Measurements from ENCODE around the gene ETNK1. TPM values are rescaled to one million over a fixed set of nuclear protein-coding genes. Genes with fewer than 3 reads are reported as not detected.

Gene ETNK1
- total RNA-seq, 1 experiment from 2014 or later: 70.1 TPM

- no CpG with 5 or more reads among the region's 2 CpGs for WGBS (ENCODE audit: extremely low coverage, insufficient read length, low lambda C conversion rate)
- Histone ChIP-seq H3K18ac (ENCODE audit: insufficient read length, low read depth, low read length) (no peak overlapping the region), H2AFZ (ENCODE audit: low read length) (no peak overlapping the region), H4K91ac (ENCODE audit: insufficient read length, low read depth, low read length) (no peak overlapping the region), H4K5ac (ENCODE audit: insufficient read length, low read depth, low read length) (no peak overlapping the region), H2BK120ac (ENCODE audit: low read depth, low read length, poor library complexity, severe bottlenecking) (no peak overlapping the region), H3K4me2 (ENCODE audit: insufficient read depth, insufficient read length, low read length) (no peak overlapping the region), H4K20me1 (ENCODE audit: control insufficient read depth, insufficient read depth, insufficient read length) (no peaks in the 10 kb centered on the region), H2BK20ac (ENCODE audit: low read depth, low read length, poor library complexity, severe bottlenecking) (no peak overlapping the region), H3K56ac (ENCODE audit: insufficient read length, low read depth, low read length) (no peak overlapping the region), H3K9me3 (ENCODE audit: control insufficient read depth, low read depth, low read length) (no peaks in the 10 kb centered on the region), H2BK5ac (ENCODE audit: insufficient read length, low read length) (no peak overlapping the region), H3K4me1 (ENCODE audit: insufficient read depth, low read length) (no peaks in the 10 kb centered on the region), H4K8ac (replicated peaks; ENCODE audit: insufficient read length, low read depth, low read length) (no peak overlapping the region), H2AK5ac (ENCODE audit: insufficient read length, low read length) (no peak overlapping the region), H3K79me2 (ENCODE audit: insufficient read depth, low read length) (no peaks in the 10 kb centered on the region), H3K14ac (ENCODE audit: insufficient read depth, low read length) (no peak overlapping the region), H3K4ac (ENCODE audit: low read depth, low read length) (no peak overlapping the region), H3T11ph (ENCODE audit: low read length) (no peak overlapping the region), H2BK15ac (ENCODE audit: low read depth, low read length) (no peak overlapping the region), H3K9ac (ENCODE audit: extremely low read depth, insufficient read length, low read length) (no peak overlapping the region), H3K23me2 (ENCODE audit: insufficient read length, low read depth, low read length, poor library complexity, severe bottlenecking) (no peaks in the 10 kb centered on the region), H3K79me1 (ENCODE audit: insufficient read depth, low read depth, low read length, poor library complexity, severe bottlenecking) (no peaks in the 10 kb centered on the region), H3K27me3 (ENCODE audit: insufficient read depth, low read length) (no peaks in the 10 kb centered on the region), H3K23ac (ENCODE audit: insufficient read length, low read depth, low read length) (no peak overlapping the region), H2BK12ac (ENCODE audit: insufficient read length, low read depth, low read length) (no peak overlapping the region), H3K27ac (ENCODE audit: insufficient read length, low read depth, low read length) (no peak overlapping the region)
- H3K36me3 Mint-ChIP-seq (ENCODE audit: insufficient read depth in 1 of 3, low read depth in 3 of 3): peaks cover 13 to 42% (median 38%) of the 10 kb centered on the region in 3 experiments
- no peak overlapping the region for H3K4me3 Mint-ChIP-seq
- no peaks in the 10 kb centered on the region for H3K27me3 Mint-ChIP-seq (ENCODE audit: low read depth)
- no peak for DNase-seq
- H3K9me3 Mint-ChIP-seq: peaks cover 20 to 24% of the 10 kb centered on the region in 2 experiments
- TF ChIP-seq CTCF (conservative IDR thresholded peaks at IDR 0.05): no peak
- H3K4me1 Mint-ChIP-seq: no peaks in the 10 kb centered on the region
- H3K27ac Mint-ChIP-seq: no peak overlapping the region
Measured at GRCh38 chr12:22689876-22690275, 64.9 kb downstream of the ETNK1 start.
